Skeletal muscle cell (primary cell): ENCODE measurements around the gene HNRNPA2B1.

ENCODE experiments used
- DNase-seq: peaks from one replicate; pipeline ENCODE4 v3.0.0-alpha.2; 2010; ENCODE audit warnings: low read depth
- H3K4me3 ChIP-seq: 2 replicates; pipeline ENCODE4 v1.5.1; 2011; ENCODE audit warnings: low read depth, mild to moderate bottlenecking, control low read depth, low read length, moderate library complexity

The HNRNPA2B1 gene

GRCh38 chr7:26200444-26201246 lies at the start of gene HNRNPA2B1:
TSS of gene HNRNPA2B1 (minus strand) at chr7:26200746. CDS start at chr7:26200577, 169 bp downstream.
- peak; percentile 93 for DNase-seq
- H3K4me3 ChIP-seq: peak within 1 kb of the TSS; percentile 88

- no peak for DNase-seq
Observed at GRCh38 chr7:26250239-26250638, 49.7 kb upstream of the HNRNPA2B1 start.

GRCh38 chr7:26245150-26245549 lies 44.6 kb upstream of the HNRNPA2B1 start:
- no peak for DNase-seq
- no peak overlapping the region for H3K4me3 ChIP-seq

More at GRCh38 chr7:26250239-26250638, 49.7 kb upstream of the HNRNPA2B1 start:
- no peak overlapping the region for H3K4me3 ChIP-seq

- DNase-seq: no peak
- H3K4me3 ChIP-seq: no peak overlapping the region
Observed at GRCh38 chr7:26238032-26238431, 37.5 kb upstream of the HNRNPA2B1 start.

GRCh38 chr7:26237035-26237807 lies 36.7 kb upstream of the HNRNPA2B1 start:
- H3K4me3 ChIP-seq: no peak overlapping the region
- DNase-seq: no peak

- no peak overlapping the region for H3K4me3 ChIP-seq
- DNase-seq: no peak
Observed at GRCh38 chr7:26233902-26234511, 33.5 kb upstream of the HNRNPA2B1 start.

DNA sequence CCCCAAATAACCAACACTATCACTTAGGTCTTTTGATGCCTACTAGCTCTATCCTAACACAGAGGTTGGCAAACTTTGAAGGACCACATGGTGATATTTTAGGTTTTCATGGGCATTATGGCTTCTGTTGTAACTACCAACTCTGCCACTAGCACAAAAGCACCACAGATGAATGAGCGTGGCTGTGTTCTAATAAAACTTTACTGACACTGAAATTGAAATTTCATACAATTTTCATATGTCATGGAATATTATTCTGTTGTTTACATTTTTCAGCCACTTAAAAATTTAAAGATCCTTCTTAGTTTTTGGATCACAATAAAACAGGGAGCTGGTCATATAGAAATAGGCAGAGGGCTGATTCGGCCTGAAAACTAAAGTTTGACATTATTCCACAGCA lies 27.4 kb upstream of the HNRNPA2B1 start:
- no peak overlapping the region for H3K4me3 ChIP-seq
- no peak for DNase-seq

DNA sequence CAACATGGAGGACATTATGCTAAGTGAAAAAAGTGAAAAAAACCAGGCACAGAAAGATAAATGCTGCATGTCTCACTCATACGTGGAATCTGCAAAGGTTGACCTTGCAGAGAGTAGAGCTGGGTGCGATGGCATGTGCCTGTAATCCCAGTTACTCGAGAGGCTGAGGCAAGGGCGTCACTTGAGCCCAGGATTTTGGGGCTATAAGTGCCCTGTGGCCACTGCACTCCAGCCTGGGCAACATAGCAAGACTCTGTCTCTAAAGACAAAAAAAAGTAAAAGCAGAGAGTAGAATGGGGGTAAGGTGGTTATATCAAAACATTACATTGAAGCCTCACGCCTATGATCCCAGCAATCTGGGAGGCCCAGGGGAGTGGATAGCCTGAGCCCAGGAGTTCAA lies 23.8 kb upstream of the HNRNPA2B1 start:
- H3K4me3 ChIP-seq: no peak overlapping the region
- no peak for DNase-seq

DNA sequence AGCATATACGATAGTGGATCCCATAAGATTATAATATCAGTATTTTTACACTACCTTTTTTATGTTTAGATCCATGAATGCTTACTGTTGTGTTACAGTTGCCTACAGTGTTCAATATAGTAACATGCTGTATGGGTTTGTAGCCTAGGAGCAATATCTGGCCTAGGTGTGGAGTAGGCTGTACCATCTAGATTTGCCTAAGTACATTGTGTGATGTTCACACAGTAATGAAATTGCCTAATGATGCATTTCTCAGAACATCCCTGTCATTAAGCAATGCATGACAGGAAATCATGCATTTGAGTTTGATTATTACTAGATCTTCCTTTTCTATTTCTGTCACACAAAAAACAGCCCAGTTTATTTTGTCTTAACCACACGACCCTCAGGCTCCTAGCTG lies 15.5 kb upstream of the HNRNPA2B1 start:
- H3K4me3 ChIP-seq: no peak overlapping the region
- no peak for DNase-seq

DNA sequence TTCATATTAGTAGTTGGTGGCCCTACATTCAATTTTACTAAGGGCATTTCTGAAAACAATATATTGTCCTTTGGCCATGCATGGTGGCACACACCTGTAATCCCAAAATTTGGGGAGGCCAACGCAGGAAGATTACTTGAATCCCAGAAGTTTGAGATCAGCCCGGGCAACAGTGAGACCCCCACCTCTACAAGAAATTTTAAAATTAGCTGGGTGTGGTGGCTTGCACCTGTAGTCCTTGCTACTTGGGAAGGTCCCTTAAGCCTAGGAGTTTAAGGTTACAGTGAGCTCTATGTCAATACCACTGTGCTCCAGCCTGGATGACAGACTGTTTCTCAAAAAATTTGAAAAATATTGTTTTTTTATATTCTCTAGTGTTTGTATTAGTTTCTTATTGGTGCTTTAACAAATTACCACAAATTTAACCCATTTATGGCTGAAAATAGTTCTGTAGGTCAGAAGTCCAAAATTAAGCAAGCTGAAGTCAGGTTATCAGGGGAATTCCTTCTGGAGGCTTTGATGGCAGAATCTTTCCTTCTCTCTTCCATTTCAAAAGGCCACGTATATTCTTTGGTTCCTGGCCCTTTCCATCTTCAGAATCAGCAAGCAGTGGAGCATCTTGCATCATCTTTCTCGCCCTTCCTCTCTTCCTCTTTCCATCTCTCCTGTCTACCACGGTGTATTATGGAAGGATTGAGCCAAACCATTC lies 13.4 kb upstream of the HNRNPA2B1 start:
- no peak for DNase-seq
- no peak overlapping the region for H3K4me3 ChIP-seq

GRCh38 chr7:26212921-26213718 lies 12.6 kb upstream of the HNRNPA2B1 start:
- no peak for DNase-seq
- no peak overlapping the region for H3K4me3 ChIP-seq

DNA sequence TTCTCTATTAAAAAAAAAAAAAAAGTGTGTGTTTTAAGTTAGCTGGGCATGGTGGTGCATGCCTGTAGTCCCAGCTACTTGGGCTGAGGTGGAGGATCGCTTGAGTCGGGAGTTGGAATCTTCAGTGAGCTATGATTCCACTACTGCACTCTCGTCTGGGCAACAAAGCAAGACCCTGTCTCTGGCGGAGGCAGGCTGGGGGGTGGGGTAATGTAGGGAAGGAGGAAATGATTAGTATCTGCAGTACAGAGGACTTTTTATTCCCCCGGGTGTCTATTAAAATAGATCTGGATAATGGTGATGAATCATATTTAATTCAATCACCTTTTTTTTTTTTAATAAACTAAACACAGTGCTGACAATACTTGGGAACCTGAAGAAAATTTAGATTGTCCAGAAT lies 7.5 kb upstream of the HNRNPA2B1 start:
- no peak overlapping the region for H3K4me3 ChIP-seq
- no peak for DNase-seq

DNA sequence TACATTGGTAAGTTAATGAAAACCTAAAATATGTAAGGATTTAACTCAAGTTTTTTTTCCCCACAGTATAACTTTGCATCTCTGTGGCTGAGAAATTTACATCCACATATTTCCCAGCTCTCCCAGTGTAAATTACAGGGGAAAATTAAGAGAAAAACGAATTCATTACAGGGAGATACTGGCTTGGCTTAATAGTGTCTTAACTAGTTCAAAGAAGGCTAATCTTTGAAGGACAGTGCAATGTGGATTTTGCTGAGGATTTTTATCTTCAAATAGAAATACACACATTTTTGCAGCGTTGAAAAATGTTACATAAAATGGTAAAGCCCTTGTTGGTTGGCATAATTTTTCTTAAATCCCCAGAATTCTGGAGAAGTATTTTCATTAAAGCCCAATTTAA lies 2.5 kb upstream of the HNRNPA2B1 start:
- peak overlapping the region; percentile 88 for H3K4me3 ChIP-seq
- DNase-seq: no peak

DNA sequence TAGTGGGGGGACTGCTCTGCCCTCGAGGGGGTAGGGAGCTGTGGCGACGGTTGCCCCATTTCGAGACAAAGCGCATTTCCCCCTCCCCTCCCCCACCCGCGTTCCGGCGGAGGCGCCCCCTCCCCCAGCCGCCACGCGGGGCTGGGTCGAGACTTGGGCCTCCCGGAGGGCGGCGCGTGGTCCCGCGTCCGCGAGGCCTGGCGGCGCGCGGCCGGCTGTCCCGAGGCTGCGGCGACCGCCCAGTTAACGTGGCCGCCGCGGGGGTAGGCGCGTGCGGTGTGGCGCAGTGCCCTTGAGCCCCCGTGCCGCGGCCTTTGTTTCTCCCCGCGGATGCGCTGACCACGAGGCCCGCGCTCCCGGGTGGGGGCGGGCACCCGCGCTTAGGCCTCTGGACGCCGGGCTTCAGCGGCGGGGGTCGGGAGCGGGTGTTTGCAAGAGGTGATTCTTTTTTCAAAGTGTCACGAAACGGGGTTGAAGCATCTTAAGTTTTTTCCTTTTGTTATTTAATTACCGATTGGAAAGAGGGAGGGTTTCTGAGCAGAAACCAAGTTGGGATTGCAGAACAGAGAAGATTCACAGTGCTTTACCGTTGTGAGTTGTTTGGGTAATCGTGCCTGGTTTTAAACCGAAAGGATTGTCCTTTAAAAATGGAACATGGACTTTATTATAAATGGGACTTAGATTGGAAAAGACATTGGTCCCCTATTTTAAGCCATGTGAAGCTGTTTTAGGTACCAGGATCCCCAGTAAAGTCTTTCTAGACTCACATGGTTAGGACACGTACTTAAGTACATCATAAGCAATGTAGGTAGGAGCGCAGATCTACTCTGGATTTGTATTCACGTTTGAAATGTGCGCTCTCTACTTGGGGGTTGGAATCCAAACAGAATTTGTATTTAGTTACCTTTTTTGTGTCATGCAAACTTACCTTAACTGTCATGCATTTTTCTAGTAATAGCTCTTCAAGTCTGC lies 1.8 kb upstream of the HNRNPA2B1 start:
- peak overlapping the region; percentile 88 for H3K4me3 ChIP-seq
- DNase-seq: no peak

DNA sequence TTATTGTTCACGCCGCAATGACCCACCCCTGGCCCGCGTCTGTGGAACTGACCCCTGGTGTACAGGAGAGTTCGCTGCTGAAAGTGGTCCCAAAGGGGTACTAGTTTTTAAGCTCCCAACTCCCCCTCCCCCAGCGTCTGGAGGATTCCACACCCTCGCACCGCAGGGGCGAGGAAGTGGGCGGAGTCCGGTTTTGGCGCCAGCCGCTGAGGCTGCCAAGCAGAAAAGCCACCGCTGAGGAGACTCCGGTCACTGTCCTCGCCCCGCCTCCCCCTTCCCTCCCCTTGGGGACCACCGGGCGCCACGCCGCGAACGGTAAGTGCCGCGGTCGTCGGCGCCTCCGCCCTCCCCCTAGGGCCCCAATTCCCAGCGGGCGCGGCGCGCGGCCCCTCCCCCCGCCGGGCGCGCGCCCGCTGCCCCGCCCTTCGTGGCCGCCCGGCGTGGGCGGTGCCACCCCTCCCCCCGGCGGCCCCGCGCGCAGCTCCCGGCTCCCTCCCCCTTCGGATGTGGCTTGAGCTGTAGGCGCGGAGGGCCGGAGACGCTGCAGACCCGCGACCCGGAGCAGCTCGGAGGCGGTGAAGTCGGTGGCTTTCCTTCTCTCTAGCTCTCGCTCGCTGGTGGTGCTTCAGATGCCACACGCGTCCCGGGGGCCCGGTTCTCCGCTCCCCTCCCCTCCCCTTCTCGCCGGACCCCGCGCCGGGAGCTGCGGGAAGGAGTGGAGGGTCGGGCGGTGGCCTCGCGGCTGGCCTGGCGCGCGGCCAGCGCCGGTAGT lies 887 bp upstream of the HNRNPA2B1 start, which contains the start of gene CBX3:
CBX3 (plus strand) TSS at position 499 of the 772 bp plus-strand sequence. CDS start 1,254 bp downstream, outside the sequence.
- H3K4me3 ChIP-seq: peak within 1 kb of the TSS; percentile 88
- DNase-seq: peak; percentile 27

DNA sequence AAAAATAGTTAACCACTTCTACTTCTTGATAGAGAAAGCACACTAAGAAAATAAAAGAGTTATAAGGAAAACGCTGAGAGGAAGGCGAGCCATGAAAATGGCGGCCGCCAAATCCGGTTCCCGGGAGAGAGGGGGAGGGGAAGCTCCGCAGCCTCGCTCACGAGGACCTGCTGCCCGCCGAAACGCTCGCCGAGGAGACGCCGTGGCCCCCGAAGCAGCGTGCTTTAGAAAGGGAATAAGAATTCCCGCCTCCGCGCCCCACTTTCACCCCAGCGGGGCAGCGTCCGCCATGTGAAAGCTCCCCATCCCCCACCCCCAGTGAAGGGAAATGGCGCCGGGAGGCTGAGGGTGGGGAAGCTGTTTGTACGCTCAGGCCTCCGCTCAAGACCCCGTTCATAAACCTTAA lies 505 bp downstream of the HNRNPA2B1 start:
- H3K4me3 ChIP-seq: peak overlapping the region; percentile 88
- DNase-seq: no peak
